ENCODE results near the gene MTA2.
"Not testable (repeated sequence)": the region's sequence is repeated elsewhere in the genome, so short reads cannot be mapped to it uniquely, and the experiment has no call there.

MTA2 gene

DNA sequence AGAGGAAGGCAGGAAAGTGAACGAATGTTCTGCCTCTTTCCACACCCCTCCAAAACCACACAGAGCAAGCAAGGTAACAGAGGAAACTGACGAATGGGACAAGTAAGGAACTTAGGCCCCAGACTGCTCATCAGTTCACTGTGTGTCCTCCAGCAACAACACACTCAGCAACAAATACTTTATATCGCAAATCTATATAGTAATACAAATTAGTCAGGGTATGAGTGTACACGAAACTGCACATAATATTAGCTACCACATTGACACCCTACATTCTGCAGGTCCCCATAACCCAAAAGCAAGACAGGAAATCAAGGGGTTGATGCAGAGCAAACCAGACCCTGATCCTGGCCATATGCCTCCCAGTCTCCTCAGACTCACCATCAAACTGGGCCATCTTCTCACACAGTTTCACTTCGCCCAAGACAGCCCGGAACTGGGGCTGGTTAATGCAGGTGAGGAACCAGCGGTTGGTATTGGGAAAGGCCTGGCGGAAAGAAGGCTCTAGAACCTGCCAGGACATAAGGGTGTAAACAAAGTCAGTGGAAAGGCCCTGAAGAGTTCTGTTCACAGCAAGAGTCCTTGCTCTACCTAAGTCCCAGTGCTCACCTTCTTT lies 34.5 kb downstream of the MTA2 start:
- no peak for DNase-seq (ENCODE audit: low read depth in 2 of 2, low spot score in 1 of 2)

DNA sequence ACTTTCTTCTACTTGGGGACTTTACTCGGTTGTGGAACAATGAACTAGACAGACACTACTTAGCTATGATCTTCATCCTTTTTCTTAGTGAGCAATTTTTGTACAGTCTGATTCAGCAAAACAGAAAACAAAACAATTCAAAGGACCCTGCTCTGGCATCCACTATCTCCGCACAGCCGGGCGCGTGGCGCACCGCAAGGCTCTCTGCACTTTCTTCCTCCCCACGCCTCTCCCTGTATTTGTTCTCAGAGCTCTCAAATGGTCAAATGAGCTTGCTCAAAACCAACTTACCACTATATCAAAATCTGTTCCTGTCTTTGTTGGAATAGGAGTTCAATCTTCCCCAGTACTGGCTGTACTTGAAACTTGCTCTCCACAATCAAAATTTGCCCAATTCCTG lies 35.4 kb downstream of the MTA2 start:
- DNase-seq (ENCODE audit: low read depth in 2 of 2, low spot score in 1 of 2): no peak

- no peak for DNase-seq (ENCODE audit: low read depth in 2 of 2, low spot score in 1 of 2)
These were observed 36.4 kb downstream of the MTA2 start for GRCh38 chr11:62565100-62565802.

GRCh38 chr11:62561677-62562230 lies 39.9 kb downstream of the MTA2 start:
- DNase-seq (ENCODE audit: low read depth in 2 of 2, low spot score in 1 of 2): not testable (repeated sequence)

GRCh38 chr11:62560566-62561103 lies 41.0 kb downstream of the MTA2 start:
- peak; percentile 64 to 67 for DNase-seq (ENCODE audit: low read depth in 2 of 2, low spot score in 1 of 2)

GRCh38 chr11:62559626-62560025 lies 42.0 kb downstream of the MTA2 start:
- DNase-seq (ENCODE audit: low read depth in 2 of 2, low spot score in 1 of 2): not testable (repeated sequence)

- DNase-seq (ENCODE audit: low read depth in 2 of 2, low spot score in 1 of 2): no peak
These were observed 42.5 kb downstream of the MTA2 start for GRCh38 chr11:62559204-62559603.

GRCh38 chr11:62558669-62559068 lies 43.0 kb downstream of the MTA2 start:
- no peak for DNase-seq (ENCODE audit: low read depth in 2 of 2, low spot score in 1 of 2)

GRCh38 chr11:62556875-62557631 lies 44.6 kb downstream of the MTA2 start:
- no peak for DNase-seq (ENCODE audit: low read depth in 2 of 2, low spot score in 1 of 2)

GRCh38 chr11:62556108-62556874 lies 45.4 kb downstream of the MTA2 start:
- DNase-seq (ENCODE audit: low read depth in 2 of 2, low spot score in 1 of 2): peak in 1 of 2 donors; percentile 63

DNA sequence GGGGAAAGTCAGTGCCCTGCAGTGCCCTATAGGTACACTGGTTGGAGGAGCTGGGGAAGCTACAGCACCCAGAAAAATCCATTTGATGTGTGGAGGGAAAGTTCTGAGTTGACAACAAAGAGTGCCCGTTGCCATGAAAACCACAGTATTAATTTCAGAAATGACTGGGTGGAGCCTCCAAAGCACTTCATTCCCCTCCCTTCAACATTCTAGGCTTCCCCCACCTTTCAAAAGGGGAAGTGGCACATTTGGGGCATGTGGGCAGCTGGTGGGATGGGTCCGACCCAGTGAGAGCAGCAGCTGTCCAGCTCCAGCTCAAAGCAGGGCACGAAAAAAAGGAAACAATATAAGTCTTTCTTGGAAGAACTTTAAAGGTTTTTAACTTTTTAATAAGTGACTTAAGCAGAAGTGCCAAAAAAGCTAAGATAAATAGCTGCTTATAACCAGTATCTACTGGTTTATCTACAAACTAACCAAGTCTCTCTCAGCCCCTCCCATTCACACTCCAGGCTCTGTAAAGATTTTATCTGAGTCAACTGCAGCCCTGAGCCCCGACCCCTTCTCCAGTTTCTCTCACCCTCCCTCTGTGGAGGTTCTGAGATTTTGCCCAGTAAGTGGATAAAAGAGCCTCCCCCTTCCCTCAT lies 46.1 kb downstream of the MTA2 start:
- DNase-seq (ENCODE audit: low read depth in 2 of 2, low spot score in 1 of 2): no peak

DNA sequence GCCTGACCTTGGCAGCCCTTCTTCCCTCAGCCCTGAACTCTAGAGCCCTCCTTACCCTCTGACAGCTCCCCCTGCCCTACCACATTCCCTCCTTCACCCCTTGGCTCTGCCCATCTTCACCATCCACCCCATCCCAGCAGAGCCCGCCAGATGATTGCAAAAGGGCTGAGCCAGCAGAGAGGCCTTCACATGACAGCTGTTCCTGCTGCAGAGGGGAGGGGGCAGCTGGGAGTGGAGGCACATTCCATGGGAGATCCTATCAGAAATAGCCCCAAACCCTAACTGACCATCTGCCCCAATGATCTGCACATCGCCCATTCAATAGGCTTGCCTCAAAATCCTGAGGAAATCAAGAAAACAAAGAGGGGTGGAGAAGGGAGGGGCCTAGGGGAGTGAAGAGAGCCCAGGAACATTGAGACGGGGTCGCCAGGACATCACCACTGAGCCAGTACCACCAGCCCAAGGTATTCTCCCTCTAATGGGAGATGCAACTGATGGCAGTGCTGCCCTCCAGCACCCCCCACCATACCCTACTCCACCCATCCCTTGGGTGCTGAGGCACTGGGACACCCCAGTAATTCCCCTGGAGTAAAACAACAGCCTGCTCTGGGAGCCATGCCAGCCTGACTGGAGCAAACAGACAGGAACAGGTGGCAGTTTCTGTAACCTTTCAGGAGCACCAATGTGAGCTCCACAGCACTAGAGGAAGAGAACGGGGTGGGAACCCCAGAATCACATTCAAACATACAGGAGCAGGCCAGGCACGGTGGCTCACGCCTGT lies 47.1 kb downstream of the MTA2 start:
- DNase-seq (ENCODE audit: low read depth in 2 of 2, low spot score in 1 of 2): no peak

- no peak for DNase-seq (ENCODE audit: low read depth in 2 of 2, low spot score in 1 of 2)
These were observed 47.8 kb downstream of the MTA2 start for GRCh38 chr11:62553839-62554361.

DNA sequence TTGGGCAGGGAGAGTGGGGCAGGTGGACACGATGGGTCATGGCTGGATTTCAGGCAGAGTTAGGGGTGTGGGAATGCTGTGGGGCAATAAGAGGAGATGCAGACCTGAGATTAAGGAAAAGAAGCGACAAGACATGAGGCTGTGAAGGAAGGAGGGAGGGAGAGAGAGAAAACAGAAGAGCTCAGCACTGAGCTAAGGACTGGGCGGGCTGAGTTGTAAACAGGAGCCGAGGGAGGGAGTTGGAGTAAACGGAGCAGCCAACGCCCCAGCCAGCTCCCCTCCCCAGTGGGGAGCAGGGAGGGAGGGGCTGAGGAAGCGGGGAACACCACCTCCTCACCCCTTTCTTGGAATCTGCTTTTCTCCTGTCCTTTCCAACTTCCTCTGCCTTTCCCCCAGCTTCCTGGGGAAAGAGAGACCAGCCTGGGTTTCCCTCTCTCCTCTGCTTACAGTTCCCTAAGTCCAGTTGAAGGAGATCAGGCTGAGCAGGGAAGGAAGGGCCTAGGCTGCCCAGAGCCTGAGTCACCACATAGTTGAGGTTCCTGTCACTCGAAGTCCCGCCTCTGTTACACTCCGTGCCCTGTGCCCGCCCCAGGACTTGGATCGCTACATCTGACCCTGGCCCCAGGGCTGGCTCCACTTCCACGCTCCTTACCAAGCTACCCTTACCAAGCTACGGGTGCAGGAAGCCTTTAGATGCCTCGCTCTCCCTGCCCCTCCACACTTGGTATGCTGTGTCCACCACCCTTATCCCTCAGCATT lies 48.4 kb downstream of the MTA2 start:
- DNase-seq (ENCODE audit: low read depth in 2 of 2, low spot score in 1 of 2): no peak

DNA sequence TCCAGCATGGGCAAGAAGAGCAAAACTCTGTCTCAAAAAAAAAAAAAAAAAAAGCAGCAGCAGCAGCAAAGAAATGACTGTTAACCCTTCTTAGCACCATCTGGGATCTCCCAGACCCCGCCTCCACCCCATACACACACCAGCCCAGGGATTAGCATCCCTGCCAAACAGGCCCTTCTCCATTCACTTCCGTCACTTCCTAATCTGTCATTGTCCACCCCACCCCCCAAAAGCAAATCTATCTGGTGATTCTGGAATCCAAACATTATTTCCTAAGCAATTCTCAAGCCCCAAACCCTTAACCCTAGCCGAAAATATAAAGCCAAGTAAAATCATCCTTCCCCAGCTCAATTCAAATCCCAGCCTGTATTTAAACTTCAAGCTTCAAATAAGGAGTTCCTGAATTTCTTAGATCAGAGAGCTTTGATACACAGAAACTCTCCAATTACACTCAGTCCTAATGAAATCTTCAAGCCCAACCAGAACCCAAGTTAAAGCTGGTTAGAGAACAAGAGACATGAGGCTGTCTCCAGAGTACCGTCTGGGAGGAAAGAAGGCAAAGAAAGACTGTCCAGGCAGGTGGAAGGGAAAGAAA lies 49.1 kb downstream of the MTA2 start:
- no peak for DNase-seq (ENCODE audit: low read depth in 2 of 2, low spot score in 1 of 2)

GRCh38 chr11:62550478-62550877 lies 51.2 kb downstream of the MTA2 start:
- not testable (repeated sequence) for DNase-seq (ENCODE audit: low read depth in 2 of 2, low spot score in 1 of 2)

DNA sequence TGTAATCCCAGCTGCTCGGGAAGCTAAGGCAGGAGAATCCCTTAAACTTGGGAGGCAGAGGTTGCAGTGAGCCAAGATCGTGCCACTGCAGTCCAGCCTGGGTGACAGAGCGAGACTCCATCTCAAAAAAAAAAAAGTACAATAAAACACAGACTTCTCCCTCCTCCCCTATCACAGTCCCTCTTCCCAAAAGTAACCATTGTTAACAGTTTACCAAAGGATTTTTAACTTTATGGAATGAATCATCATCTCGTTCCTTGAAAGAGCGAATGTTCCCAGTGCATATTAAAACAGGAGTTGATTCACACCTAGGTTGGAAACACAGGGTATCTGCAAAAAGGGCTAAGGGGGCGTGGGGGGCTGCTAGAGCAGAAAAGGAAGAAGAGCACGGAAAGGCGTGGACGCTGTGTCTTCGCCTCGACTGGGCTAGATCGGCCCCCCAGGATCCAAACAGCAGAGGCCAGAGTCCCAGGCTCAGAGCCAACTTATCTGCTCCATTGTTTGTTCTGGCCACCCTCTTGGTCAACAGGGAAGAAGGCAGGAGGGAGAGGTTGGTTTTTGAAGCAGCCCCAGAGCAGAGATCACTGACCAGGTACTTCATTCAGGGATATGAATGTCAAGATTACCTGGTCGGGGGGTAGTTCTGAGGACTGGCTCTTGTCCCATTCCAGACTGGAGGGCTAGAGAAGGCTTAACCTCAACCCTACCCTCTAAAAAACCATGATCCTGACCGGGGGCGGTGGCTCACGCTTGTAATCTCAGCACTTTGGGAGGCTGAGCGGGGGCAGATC lies 52.9 kb downstream of the MTA2 start:
- no peak for DNase-seq (ENCODE audit: low read depth in 2 of 2, low spot score in 1 of 2)

Measured in stimulated activated CD8-positive, alpha-beta memory T cell treated with anti-CD3 and anti-CD28 coated beads, Interleukin-4, amount 100 ng/mL, for 4 hours (primary cell).